Right cardiac atrium (tissue), 5 donors: ENCODE data around the gene NECTIN3. TPM values are rescaled to one million over a fixed set of nuclear protein-coding genes. Genes with fewer than 3 reads are reported as not detected.
A peak's percentile ranks its signal among the peaks of the same experiment; 100 is the strongest.

Source experiments
- ATAC-seq, 2 donors: fragments of 200-7000 bp; cut with Tn5 transposase; one replicate each; pipeline versions ENCODE4 v1.8.0 to v1.9.1; 2020; ENCODE audit warnings: moderate library complexity in 2 of 2, mild to moderate bottlenecking in 1 of 2
- DNase-seq, 3 donors: peaks; one replicate each; pipeline ENCODE4 v3.0.0-alpha.2; 2020
- H3K27ac ChIP-seq: one replicate; pipeline ENCODE4 v1.5.1; 2013; ENCODE audit warnings: mild to moderate bottlenecking, low read length, control low read depth, moderate library complexity
- H3K27me3 ChIP-seq: one replicate; pipeline ENCODE4 v1.6.1; 2013; ENCODE audit not compliant: control insufficient read depth, insufficient read depth
- H3K4me1 ChIP-seq: one replicate; pipeline ENCODE4 v1.6.1; 2013; ENCODE audit warnings: low read length; ENCODE audit not compliant: control insufficient read depth, insufficient read depth
- H3K4me3 ChIP-seq: one replicate; pipeline ENCODE4 v1.5.1; 2013; ENCODE audit warnings: low read length, control low read depth
- H3K9me3 ChIP-seq: one replicate; pipeline ENCODE4 v1.6.1; 2013; ENCODE audit warnings: low read length; ENCODE audit not compliant: control insufficient read depth
- WGBS: extraction: QIAGEN DNeasy Blood & Tissue Kit; methylation state at CpG from one replicate; pipeline ENCODE4 v1.1.7; 2013; 5-methylcytosine and 5-hydroxymethylcytosine counted together
- intact Hi-C, 4 donors: fragments of 100-400 bp; cut with DNase I; formaldehyde crosslinking; loops; one replicate each; pipeline versions ENCODE4 v1.11.0 to v1.14.0; 2022 to 2023
- polyA plus RNA-seq: library from polyadenylated mRNA; stranded (reverse); fragments of 200-250 nt; gene quantifications from one replicate; pipeline ENCODE4 v1.2.3, GENCODE V29; 2013
- total RNA-seq, 4 donors: library from RNA; stranded (reverse); fragmentation: NEBNext Ultra II Directional; extraction: Animal tissue kit (Norgen Biotek cat#: 25700); gene quantifications; one replicate each; pipeline ENCODE4 v1.2.1, GENCODE V29; 2021
- donor health status: healthy with polysubstance abuse.
- donor health status: DM: no; HTN: yes; CAD: no.
- donor health status: DM: no; HTN: no; CAD: no.
- donor health status: DM: no; HTN: yes; CAD: no; lungs with severe emphysema.
- donor health status: DM: yes; HTN: yes; CAD: no.

The NECTIN3 gene
- total and polyA plus RNA-seq, 5 donors: 3.8 to 16.7 (median 14.9) TPM

- Histone ChIP-seq H3K4me1 (no peaks in the 10 kb centered on the region), H3K9me3 (no peaks in the 10 kb centered on the region), H3K27ac (no peak overlapping the region), H3K27me3 (no peaks in the 10 kb centered on the region), H3K4me3 (no peak overlapping the region)
- no peak for DNase-seq
- intact Hi-C loops: no loop called here
- no peak for ATAC-seq
These were observed 20.3 kb upstream of the NECTIN3 start for GRCh38 chr3:111051354-111051753.

DNA sequence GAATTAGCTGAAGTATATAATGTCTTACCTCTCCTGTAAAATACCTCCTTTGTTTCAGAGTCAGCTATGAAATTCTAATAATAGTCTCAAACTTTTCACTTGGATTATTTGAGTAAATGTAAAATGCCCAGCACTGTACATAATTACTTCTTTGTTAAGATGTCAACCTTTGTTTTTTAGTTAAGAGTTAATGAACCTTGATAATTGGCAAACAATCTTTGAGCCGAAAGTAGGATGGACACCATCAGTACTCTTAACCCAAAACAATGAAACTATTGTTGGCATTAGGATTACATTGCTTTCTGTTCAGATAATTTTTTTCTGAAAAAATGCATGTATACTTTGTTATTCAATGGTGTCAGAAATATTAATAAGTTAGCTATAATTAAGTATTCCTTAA is 3.0 kb upstream of the NECTIN3 start:
- DNase-seq (no peak), ATAC-seq (no peak)
- no peaks in the 10 kb centered on the region for H3K27me3 ChIP-seq
- H3K27ac ChIP-seq: no peak overlapping the region
- intact Hi-C loops: no loop called here
- WGBS: 72% methylated on average over 1 of the region's 1 CpG
- H3K9me3 ChIP-seq: no peaks in the 10 kb centered on the region
- no peaks in the 10 kb centered on the region for H3K4me1 ChIP-seq
- H3K4me3 ChIP-seq: no peak overlapping the region

DNA sequence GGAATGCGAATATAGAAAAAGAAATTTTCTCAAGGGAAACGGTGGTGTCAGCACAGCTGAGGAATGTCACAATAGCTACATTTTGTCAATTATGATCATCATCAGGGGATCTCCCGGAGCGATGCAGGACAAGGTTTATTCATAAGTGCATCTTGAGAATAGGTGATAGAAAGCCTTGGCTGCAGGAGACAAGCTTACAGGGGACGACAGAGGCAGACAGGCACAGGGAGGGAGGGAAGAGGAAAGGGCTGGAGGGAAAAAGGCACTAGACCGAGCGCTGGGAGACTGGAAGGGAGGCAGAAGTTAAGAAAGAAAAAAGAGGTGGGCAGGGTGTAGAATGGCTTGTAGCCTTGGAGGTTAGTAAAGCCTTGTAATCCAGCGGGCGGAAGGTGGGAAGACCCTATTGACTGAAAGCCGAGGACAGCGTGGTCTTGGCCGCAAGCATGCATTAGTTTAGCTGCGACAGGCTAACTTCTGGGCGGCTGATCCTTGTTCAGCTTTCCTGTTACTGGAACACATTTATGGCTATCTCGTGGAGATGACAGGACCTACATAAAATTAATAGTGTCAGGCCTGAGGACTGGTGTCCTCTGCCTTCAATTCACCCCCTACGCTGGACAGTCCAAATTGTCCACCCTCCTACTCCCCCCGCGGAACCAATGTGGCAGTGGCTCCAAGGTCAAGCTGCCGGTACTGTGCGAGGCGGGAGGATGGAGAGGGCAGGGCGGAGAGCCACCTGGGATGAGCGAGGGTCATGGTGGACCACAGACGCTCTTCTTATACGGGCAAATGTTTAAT is 1.4 kb upstream of the NECTIN3 start:
- DNase-seq: peak; percentile 41 to 77 (median 69)

GRCh38 chr3:111070772-111071256 is 802 bp upstream of the NECTIN3 start:
- no peaks in the 10 kb centered on the region for H3K27me3 ChIP-seq
- H3K4me3 ChIP-seq: peak overlapping the region; percentile 94
- H3K4me1 ChIP-seq: no peaks in the 10 kb centered on the region
- WGBS: 0% methylated on average over 23 of the region's 23 CpGs
- no peak for DNase-seq
- H3K9me3 ChIP-seq: no peaks in the 10 kb centered on the region
- intact Hi-C loops: no loop called here
- peak in 1 of 2 donors; percentile 0 for ATAC-seq
- H3K27ac ChIP-seq: peak overlapping the region; percentile 95

More for the DNA sequence above, 1.4 kb upstream of the NECTIN3 start:
- WGBS: 7% methylated on average over 25 of the region's 25 CpGs
- H3K4me1 ChIP-seq: no peaks in the 10 kb centered on the region
- no peaks in the 10 kb centered on the region for H3K9me3 ChIP-seq
- ATAC-seq: peak; percentile 28 to 35
- no peaks in the 10 kb centered on the region for H3K27me3 ChIP-seq
- H3K27ac ChIP-seq: peak overlapping the region; percentile 95
- intact Hi-C loops: no loop called here
- peak overlapping the region; percentile 94 for H3K4me3 ChIP-seq

DNA sequence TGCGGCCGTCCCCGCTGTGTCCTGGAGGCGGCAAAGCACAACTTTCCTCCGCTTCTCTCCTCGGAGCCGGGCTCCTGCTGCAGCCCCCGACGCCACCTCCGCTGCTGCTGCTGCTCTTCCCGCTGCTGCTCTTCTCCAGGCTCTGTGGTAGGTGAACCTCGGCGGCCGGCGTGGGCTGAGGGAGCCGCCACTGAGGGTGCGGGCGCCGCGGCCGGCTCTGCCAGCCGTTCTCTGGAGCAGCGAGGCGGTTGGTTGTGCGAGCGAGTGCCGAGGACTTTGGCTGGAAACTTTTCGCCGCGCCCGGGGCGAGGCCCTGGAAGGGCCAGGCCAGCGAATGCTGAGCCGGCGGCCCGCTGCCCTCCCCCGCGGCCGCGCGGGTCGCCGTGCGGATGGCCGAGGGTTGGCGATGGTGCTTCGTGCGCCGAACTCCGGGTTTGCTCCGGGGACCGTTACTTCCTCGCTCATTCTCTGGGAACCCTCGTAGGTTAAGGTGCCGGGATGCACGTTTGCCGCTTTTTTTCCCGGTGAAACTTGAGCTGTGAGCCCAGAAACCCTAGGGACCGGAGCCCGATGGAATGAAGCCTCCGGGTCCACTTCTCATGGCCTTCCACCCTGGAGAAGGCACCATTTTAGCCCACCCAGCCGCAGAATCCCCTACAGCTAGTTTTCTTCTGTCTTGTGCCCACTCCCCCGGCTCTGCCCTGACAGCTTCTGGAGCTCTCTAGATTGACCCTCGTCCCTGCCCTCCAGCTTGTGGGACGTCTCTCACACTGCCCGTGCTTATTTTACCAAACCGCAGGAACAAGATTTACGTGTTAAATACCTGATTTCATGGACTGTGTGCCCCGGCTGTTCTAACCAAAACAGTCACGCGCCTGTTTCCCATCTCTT is 660 bp downstream of the NECTIN3 start:
- intact Hi-C loops: no loop called here
- Histone ChIP-seq H3K4me1 (no peaks in the 10 kb centered on the region), H3K9me3 (no peaks in the 10 kb centered on the region), H3K27me3 (no peaks in the 10 kb centered on the region), H3K4me3 (peak overlapping the region; percentile 94), H3K27ac (peak overlapping the region; percentile 76)
- ATAC-seq: peak; percentile 24 to 28
- peak; percentile 36 to 80 (median 77) for DNase-seq
- WGBS: under 1% methylated on average over 71 of the region's 71 CpGs

DNA sequence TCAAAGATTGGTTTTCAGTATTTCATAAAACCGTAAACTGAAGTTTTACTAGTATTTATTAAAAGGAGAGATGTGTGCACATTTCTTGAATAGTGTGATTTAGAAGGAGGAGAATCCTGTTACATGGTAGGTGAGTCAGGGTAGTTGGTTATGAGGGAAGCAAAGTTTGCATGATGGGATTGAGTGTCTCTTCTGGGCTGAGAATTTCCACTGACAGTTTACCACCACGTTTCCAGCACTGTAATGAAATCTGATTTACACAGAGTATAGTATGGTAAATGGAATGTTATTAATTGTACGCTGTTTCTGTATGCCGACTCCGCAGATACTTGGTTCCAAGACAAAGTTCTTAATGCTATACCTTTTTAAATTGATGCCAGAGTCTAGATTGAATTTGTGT is 1.6 kb downstream of the NECTIN3 start:
- Histone ChIP-seq H3K9me3 (no peaks in the 10 kb centered on the region), H3K4me1 (no peaks in the 10 kb centered on the region), H3K27me3 (no peaks in the 10 kb centered on the region), H3K27ac (no peak overlapping the region), H3K4me3 (peak overlapping the region; percentile 94)
- intact Hi-C loops: no loop called here
- DNase-seq (no peak), ATAC-seq (no peak)
- 61% methylated on average over 5 of the region's 5 CpGs for WGBS

GRCh38 chr3:111076732-111077131 is 5.1 kb downstream of the NECTIN3 start:
- no peak for DNase-seq
- Histone ChIP-seq H3K27me3 (no peaks in the 10 kb centered on the region), H3K4me3 (no peak overlapping the region), H3K4me1 (no peaks in the 10 kb centered on the region), H3K27ac (no peak overlapping the region), H3K9me3 (no peaks in the 10 kb centered on the region)
- intact Hi-C loops: no loop called here
- ATAC-seq: no peak
- 92% methylated on average over 5 of the region's 5 CpGs for WGBS

GRCh38 chr3:111077369-111077768 is 5.8 kb downstream of the NECTIN3 start:
- ATAC-seq (no peak), DNase-seq (no peak)
- no peaks in the 10 kb centered on the region for H3K4me1 ChIP-seq
- no peak overlapping the region for H3K27ac ChIP-seq
- no peaks in the 10 kb centered on the region for H3K27me3 ChIP-seq
- intact Hi-C loops: no loop called here
- 98% methylated on average over 2 of the region's 2 CpGs for WGBS
- H3K9me3 ChIP-seq: no peaks in the 10 kb centered on the region
- no peak overlapping the region for H3K4me3 ChIP-seq

DNA sequence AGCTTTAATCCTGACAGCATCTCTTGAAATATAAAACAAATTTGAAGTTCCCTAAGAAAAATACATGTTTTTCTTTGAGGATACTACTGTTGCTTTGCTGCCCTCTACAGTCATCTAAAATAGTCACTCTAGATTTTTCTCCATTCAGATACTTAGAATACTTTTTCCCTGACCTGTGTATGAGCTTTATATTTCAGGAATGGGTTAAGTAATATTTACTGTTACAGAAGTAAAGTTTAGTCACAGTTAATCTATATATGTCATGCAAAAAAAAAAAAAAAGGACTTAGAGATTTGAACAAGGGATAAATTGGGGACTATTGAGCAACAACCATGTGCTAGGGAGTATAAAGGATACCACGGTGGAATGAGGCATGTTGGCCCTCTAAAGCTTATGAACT is 8.8 kb downstream of the NECTIN3 start:
- ATAC-seq: no peak
- no peaks in the 10 kb centered on the region for H3K9me3 ChIP-seq
- H3K4me1 ChIP-seq: no peaks in the 10 kb centered on the region
- 42% methylated on average over 1 of the region's 1 CpG for WGBS
- no peaks in the 10 kb centered on the region for H3K27me3 ChIP-seq
- DNase-seq: no peak
- intact Hi-C loops: no loop called here
- no peak overlapping the region for H3K27ac ChIP-seq
- H3K4me3 ChIP-seq: no peak overlapping the region

DNA sequence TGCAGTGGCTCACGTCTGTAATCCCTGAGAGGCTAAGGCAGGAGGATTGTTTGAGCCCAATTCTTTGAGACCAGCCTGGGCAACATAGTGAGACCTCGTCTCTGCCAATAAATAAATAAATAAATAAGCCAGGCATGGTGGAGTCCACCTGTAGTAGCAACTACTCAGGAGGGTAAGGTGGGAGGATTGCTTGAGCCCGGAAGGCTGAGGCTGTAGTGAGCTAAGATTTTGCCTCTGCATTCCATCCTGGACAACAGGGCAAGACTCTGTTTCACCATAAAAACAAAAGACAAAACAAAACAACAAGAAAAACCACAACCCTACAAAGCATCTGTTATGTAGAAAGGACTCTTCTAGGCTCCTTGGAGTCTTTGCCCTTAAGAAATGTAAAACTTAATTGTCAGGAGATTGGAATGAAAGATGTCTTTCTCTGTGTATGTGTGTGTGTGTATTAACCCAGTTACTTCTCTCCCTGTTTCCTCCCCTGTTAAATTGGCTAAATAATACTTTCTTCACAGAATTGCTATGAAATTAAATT is 9.5 kb downstream of the NECTIN3 start:
- no peaks in the 10 kb centered on the region for H3K9me3 ChIP-seq
- H3K4me1 ChIP-seq: no peaks in the 10 kb centered on the region
- ATAC-seq (no peak), DNase-seq (no peak)
- H3K27ac ChIP-seq: no peak overlapping the region
- intact Hi-C loops: no loop called here
- H3K4me3 ChIP-seq: no peak overlapping the region
- no peaks in the 10 kb centered on the region for H3K27me3 ChIP-seq
- WGBS: 77% methylated on average over 3 of the region's 3 CpGs

- intact Hi-C loops: no loop called here
These were observed 13.3 kb downstream of the NECTIN3 start for GRCh38 chr3:111084911-111085310.

More at GRCh38 chr3:111084911-111085310, 13.3 kb downstream of the NECTIN3 start:
- ATAC-seq: no peak
- 81% methylated on average over 2 of the region's 2 CpGs for WGBS
- Histone ChIP-seq H3K4me1 (peaks cover 3% of the 10 kb centered on the region), H3K9me3 (no peaks in the 10 kb centered on the region), H3K4me3 (no peak overlapping the region), H3K27ac (no peak overlapping the region), H3K27me3 (no peaks in the 10 kb centered on the region)
- no peak for DNase-seq
